Smooth muscle cell of trachea (primary cell): ENCODE data around the gene PRAMEF12. TPM values are rescaled to one million over a fixed set of nuclear protein-coding genes. Genes with fewer than 3 reads are reported as not detected.

Experiments
- total RNA-seq: library from RNA; depleted of rRNA; stranded (reverse); fragments of >200 nt; gene quantifications from 2 replicates; pipeline ENCODE4 v1.2.1, GENCODE V29; 2014

The PRAMEF12 gene
- not detected in 2 replicates for total RNA-seq

GRCh38 chr1:12773438-12773837, at the start of gene PRAMEF12:
PRAMEF12 (plus strand) TSS chr1:12773738; CDS start chr1:12774868, 1,130 bp downstream.

DNA sequence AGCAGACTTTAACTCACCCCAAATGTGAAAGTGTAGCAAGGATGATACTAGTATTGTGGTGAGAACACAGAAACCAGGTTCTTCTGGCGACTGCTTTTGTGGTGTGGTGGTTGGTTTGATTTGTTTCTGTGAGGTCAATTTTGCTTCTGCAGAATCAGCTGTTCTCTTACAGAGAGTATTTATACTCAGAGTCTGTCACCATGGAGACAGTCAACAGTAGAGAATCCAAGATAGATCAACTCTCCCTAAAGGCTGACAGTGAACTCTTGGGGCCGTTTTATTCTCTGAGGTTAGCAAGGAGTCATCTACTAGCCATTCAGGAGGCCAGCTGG, 27.6 kb upstream of the PRAMEF12 start, which contains the start of gene CFAP107:
TSS of gene CFAP107 (plus strand) at position 209 of the 332 bp plus-strand sequence. CDS start 231 bp downstream, outside the sequence.

GRCh38 chr1:12791097-12791496, 17.6 kb downstream of the PRAMEF12 start, which contains the start of gene PRAMEF1:
PRAMEF1 (plus strand) TSS chr1:12791397; CDS start chr1:12793228, 1,831 bp downstream.

Other genes starting within 250 kb of the PRAMEF12 start
- 52.5 and 174 TPM in 2 replicates for gene DHRS3, start 155.5 kb upstream of the PRAMEF12 start, total RNA-seq
- gene AADACL4, start 129.7 kb upstream of the PRAMEF12 start, total RNA-seq: not detected in 2 replicates
- not detected in 2 replicates for gene AADACL3, start 57.6 kb upstream of the PRAMEF12 start, total RNA-seq
- gene CFAP107, start 27.5 kb upstream of the PRAMEF12 start, total RNA-seq: under 0.01 TPM in 1 of 2 replicates, not detected in the other
- not detected in 2 replicates for gene PRAMEF1, start 17.7 kb downstream of the PRAMEF12 start, total RNA-seq
- gene PRAMEF11, start 57.7 kb downstream of the PRAMEF12 start, total RNA-seq: not detected in 2 replicates
- not detected in 2 replicates for gene HNRNPCL1, start 75.0 kb downstream of the PRAMEF12 start, total RNA-seq
- not detected in 2 replicates for gene PRAMEF2, start 83.3 kb downstream of the PRAMEF12 start, total RNA-seq
- gene PRAMEF4, start 112.5 kb downstream of the PRAMEF12 start, total RNA-seq: not detected in 2 replicates
- gene PRAMEF10, start 124.5 kb downstream of the PRAMEF12 start, total RNA-seq: not detected in 2 replicates
- not detected in 2 replicates for gene PRAMEF7, start 142.9 kb downstream of the PRAMEF12 start, total RNA-seq
- gene PRAMEF6, start 173.8 kb downstream of the PRAMEF12 start, total RNA-seq: not detected in 2 replicates